Kidney (tissue), 14 donors: ENCODE data around the gene FUCA1. TPM values are rescaled to one million over a fixed set of nuclear protein-coding genes. Genes with fewer than 3 reads are reported as not detected.

Experiments
- DNase-seq, 5 donors: peaks; one replicate each; pipeline ENCODE4 v3.0.0-alpha.2; 2013 to 2020
- FAIRE-seq: peaks from 2 replicates; lab custom pipeline; 2012; peaks lifted over from hg19 to GRCh38; lab: Jason Lieb, UNC
- H3K27ac ChIP-seq, 2 donors: one replicate each; pipeline ENCODE4 v1.7.0; 2013; ENCODE audit warnings: low read depth in 2 of 2, low read length in 2 of 2, inconsistent platforms in 1 of 2
- H3K27me3 ChIP-seq: one replicate; pipeline ENCODE4 v1.7.1; 2013; ENCODE audit warnings: low read length, inconsistent platforms; ENCODE audit not compliant: control insufficient read depth, insufficient read depth
- H3K36me3 ChIP-seq, 3 donors: one replicate each; pipeline versions ENCODE4 v1.7.0 to v1.7.1; 2013; ENCODE audit warnings: low read length in 3 of 3, control low read depth in 1 of 3, inconsistent platforms in 1 of 3; ENCODE audit not compliant: insufficient read depth in 3 of 3, control insufficient read depth in 2 of 3
- H3K4me1 ChIP-seq, 3 donors: one replicate each; pipeline versions ENCODE4 v1.7.0 to v1.7.1; 2013; ENCODE audit warnings: low read length in 3 of 3, inconsistent platforms in 1 of 3, low read depth in 1 of 3; ENCODE audit not compliant: control insufficient read depth in 2 of 3, insufficient read depth in 2 of 3
- H3K4me3 ChIP-seq, 3 donors: one replicate each; pipeline versions ENCODE4 v1.7.0 to v1.8.1; 2013; ENCODE audit warnings: low read length in 3 of 3, control low read depth in 1 of 3, inconsistent platforms in 1 of 3
- H3K9ac ChIP-seq, 3 donors: one replicate each; pipeline versions ENCODE4 v1.7.0 to v1.7.1; 2013; ENCODE audit warnings: low read length in 3 of 3, control low read depth in 1 of 3, inconsistent platforms in 1 of 3
- H3K9me3 ChIP-seq, 3 donors: one replicate each; pipeline versions ENCODE4 v1.7.0 to v1.7.1; 2013; ENCODE audit warnings: low read length in 3 of 3, control low read depth in 1 of 3, inconsistent platforms in 1 of 3; ENCODE audit not compliant: control insufficient read depth in 2 of 3, insufficient read depth in 1 of 3
- CTCF ChIP-seq: IDR thresholded peaks from 3 replicates; pipeline ENCODE4 v1.5.1; 2012; ENCODE audit warnings: mild to moderate bottlenecking, moderate library complexity, borderline replicate concordance; ENCODE audit not compliant: insufficient read depth; ENCODE audit errors: extremely low read depth
- intact Hi-C: fragments of 100-400 bp; cut with DNase I; formaldehyde crosslinking; loops from one replicate; pipeline ENCODE4 v1.11.1; 2022
- polyA plus RNA-seq: library from polyadenylated mRNA; stranded (reverse); fragments of 350-450 nt; fragmentation: Illumina TruSeq; extraction: RNeasy Lipid Tissue Mini Kit (QIAGEN cat#74804); gene quantifications from one replicate; pipeline ENCODE4 v1.2.3, GENCODE V29; 2014; ENCODE audit warnings: low read depth, low replicate concordance; ENCODE audit not compliant: insufficient read depth
- total RNA-seq: library from RNA; stranded (reverse); fragmentation: NEBNext Ultra II Directional; extraction: Animal tissue kit (Norgen Biotek cat#: 25700); gene quantifications from one replicate; pipeline ENCODE4 v1.2.1, GENCODE V29; 2021
- donor health status: control.
- donor health status: control.
- donor health status: control.
- donor health status: control.
- donor health status: control.
- donor health status: DM: yes; HTN: yes; CAD: no.
- donor health status: Normal renal cell carcinoma (clear cell type).

The FUCA1 gene
- total and polyA plus RNA-seq, 2 donors from 2014 or later: 69.2 to 88.3 TPM

GRCh38 chr1:23878668-23879067 is 10.6 kb upstream of the FUCA1 start:
- peaks cover 0 to 10% (median 3%) of the 10 kb centered on the region in 3 donors for H3K9me3 ChIP-seq
- H3K27me3 ChIP-seq: no peaks in the 10 kb centered on the region
- H3K9ac ChIP-seq: no peak overlapping the region
- intact Hi-C loops: no loop called here
- no peak for DNase-seq
- no peak overlapping the region for H3K4me3 ChIP-seq
- H3K36me3 ChIP-seq: no peaks in the 10 kb centered on the region
- H3K27ac ChIP-seq: no peak overlapping the region
- no peak for TF ChIP-seq CTCF
- no peak for FAIRE-seq
- H3K4me1 ChIP-seq: no peaks in the 10 kb centered on the region

DNA sequence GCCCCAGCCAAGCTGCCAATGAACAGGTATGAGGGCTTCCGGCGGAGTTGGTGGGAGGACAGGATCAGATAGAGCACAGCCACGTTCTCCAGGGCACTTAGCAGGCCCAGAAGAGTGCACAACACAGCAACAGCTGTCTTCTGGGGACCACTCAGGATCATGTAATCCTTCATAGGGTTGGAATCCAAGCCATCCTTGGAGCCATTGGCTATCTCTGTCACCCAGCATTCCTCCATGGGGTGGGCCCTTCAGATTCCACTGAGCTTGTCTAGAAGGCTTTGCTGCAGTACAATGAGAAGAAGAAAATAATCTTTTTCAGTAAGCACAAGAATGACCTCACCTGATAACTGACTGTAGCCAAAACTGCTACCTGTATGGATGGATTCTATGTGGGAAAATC is 7.3 kb upstream of the FUCA1 start:
- Histone ChIP-seq H3K27me3 (no peaks in the 10 kb centered on the region), H3K4me1 (no peaks in the 10 kb centered on the region), H3K36me3 (no peaks in the 10 kb centered on the region), H3K9me3 (peaks cover 0 to 10% (median 3%) of the 10 kb centered on the region in 3 donors), H3K27ac (no peak overlapping the region), H3K9ac (no peak overlapping the region), H3K4me3 (no peak overlapping the region)
- intact Hi-C loops: no loop called here
- FAIRE-seq: no peak
- no peak for TF ChIP-seq CTCF
- DNase-seq: no peak

DNA sequence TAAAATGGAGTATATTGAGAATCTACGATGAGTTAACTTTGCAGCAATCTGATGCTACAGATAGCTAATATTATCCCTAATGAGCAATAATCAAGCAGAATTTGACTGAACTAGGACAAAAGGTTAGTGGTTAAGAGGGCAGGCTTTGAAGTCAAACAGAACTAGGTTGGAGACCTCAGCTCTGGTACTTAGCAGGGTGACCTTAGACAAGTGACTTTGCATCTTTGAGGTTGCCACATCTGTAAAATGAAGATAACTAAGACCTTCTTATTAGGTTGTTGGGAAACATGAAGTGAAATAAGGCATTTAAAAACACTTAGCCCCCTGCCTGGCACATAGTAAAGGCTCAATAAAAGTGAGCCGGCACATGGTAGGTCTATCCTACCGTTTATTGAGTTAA is 4.3 kb upstream of the FUCA1 start:
- no peak for DNase-seq
- Histone ChIP-seq H3K9ac (no peak overlapping the region), H3K4me1 (peaks cover 0 to 6% (median 6%) of the 10 kb centered on the region in 3 donors), H3K9me3 (no peaks in the 10 kb centered on the region), H3K27me3 (no peaks in the 10 kb centered on the region), H3K27ac (no peak overlapping the region), H3K36me3 (no peaks in the 10 kb centered on the region), H3K4me3 (no peak overlapping the region)
- no peak for FAIRE-seq
- intact Hi-C loops: no loop called here
- TF ChIP-seq CTCF: no peak

GRCh38 chr1:23869051-23869450 is 961 bp upstream of the FUCA1 start:
- DNase-seq (no peak), FAIRE-seq (no peak)
- no peaks in the 10 kb centered on the region for H3K9me3 ChIP-seq
- peak overlapping the region in 1 of 2 donors; percentile 66 for H3K27ac ChIP-seq
- no peak for TF ChIP-seq CTCF
- H3K27me3 ChIP-seq: no peaks in the 10 kb centered on the region
- H3K4me3 ChIP-seq: peak overlapping the region in 2 of 3 donors; percentile 43 to 86
- peaks cover 0 to 16% (median 9%) of the 10 kb centered on the region in 3 donors for H3K4me1 ChIP-seq
- H3K36me3 ChIP-seq: peaks cover 0 to 7% (median 0%) of the 10 kb centered on the region in 3 donors
- peak overlapping the region in 1 of 3 donors; percentile 72 for H3K9ac ChIP-seq
- intact Hi-C loops: no loop called here
